ENCODE results near the gene PSENEN.

The PSENEN gene

DNA sequence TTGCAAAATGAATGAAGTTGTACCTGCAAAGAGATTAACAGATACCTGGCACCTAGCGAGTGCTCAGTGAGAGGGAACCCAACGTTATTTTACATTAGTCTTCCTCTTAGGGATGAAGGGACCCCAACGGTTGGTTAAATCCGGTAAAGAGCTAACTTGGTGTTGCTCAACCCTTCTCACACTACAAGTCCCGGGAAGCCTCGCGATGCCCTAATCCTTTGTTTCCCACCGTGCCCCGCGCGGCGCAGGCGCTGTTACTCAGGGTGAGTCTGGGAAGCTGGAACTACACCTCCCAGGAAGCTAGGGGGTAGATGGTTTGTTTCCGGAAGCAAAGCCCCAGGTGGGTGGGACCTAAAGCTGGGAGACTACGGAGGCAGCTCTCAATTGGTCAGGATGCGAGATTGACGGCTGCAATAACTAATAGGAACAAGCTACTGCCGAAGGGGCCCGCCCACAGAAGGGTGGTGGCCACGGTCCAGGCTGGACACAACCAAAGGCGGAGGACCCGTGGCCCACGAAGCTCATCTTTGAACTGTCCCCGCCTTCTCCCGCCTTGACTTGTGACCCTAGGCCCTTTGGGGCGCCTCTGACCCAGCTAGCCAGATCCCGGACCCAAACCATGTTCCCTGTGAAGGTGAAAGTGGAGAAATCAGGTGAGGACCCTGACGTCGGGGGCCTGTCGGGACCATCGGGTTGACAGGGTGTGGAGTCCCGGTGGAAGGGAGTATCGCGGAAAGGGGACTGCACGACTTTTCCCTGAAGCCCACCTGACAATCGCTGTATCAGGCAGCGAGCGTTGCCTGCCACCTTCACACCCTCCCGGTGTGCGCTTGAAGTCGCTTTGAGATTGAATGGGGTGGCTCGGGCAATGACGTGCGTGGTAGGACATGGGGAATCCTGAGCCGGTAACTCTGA lies 2.9 kb downstream of the PSENEN start, which contains the start of gene LIN37 (continued):
- 0 out of 2 replicates have a peak, but pooled peaks have one; percentile 29 for TF ChIP-seq ZNF501 (tag by site-specific recombination; IDR thresholded peaks at IDR 0.05)
- no peak; the same call in 1 of the 2 replicates for TF ChIP-seq ZNF449 (tag by site-specific recombination; IDR thresholded peaks at IDR 0.05)
- peak; percentile 85 for TF ChIP-seq ZNF366 (tag by site-specific recombination; conservative IDR thresholded peaks at IDR 0.05)
- TF ChIP-seq REST (tag by site-specific recombination; IDR thresholded peaks at IDR 0.05): 0 out of 2 replicates have a peak, but pooled peaks have one; percentile 28
- peak; percentile 48 for TF ChIP-seq ZNF133 (tag by site-specific recombination; IDR thresholded peaks at IDR 0.05)
- peak; percentile 96 for TF ChIP-seq PRDM10 (tag by site-specific recombination; IDR thresholded peaks at IDR 0.05)
- peak; percentile 50 for TF ChIP-seq ZNF639 (tag by site-specific recombination; IDR thresholded peaks at IDR 0.05)
- TF ChIP-seq ZNF266 (tag by site-specific recombination; IDR thresholded peaks at IDR 0.05; ENCODE audit: low read depth): no peak
- TF ChIP-seq PATZ1 (tag by site-specific recombination; IDR thresholded peaks at IDR 0.05): peak; percentile 74
- TF ChIP-seq KLF1 (tag by site-specific recombination; IDR thresholded peaks at IDR 0.05): peak; percentile 84
- TF ChIP-seq ZNF561 (tag by site-specific recombination; IDR thresholded peaks at IDR 0.05; ENCODE audit: borderline replicate concordance): peak; percentile 79; the same call in 1 of the 2 replicates
- TF ChIP-seq ZNF354C (tag by site-specific recombination; IDR thresholded peaks at IDR 0.05; ENCODE audit: borderline replicate concordance, low read depth): no peak
- peak; percentile 79 for TF ChIP-seq ZNF18 (tag by site-specific recombination; IDR thresholded peaks at IDR 0.05)
- no peak for TF ChIP-seq ZNF670 (tag by site-specific recombination; IDR thresholded peaks at IDR 0.05; ENCODE audit: low read depth)
- no peak for TF ChIP-seq ZNF549 (tag by site-specific recombination; IDR thresholded peaks at IDR 0.05)
- TF ChIP-seq KLF10 (tag by site-specific recombination; IDR thresholded peaks at IDR 0.05): peak; percentile 55
- TF ChIP-seq ZNF146 (tag by site-specific recombination; IDR thresholded peaks at IDR 0.05): no peak
- TF ChIP-seq ZNF391 (tag by site-specific recombination; IDR thresholded peaks at IDR 0.05; ENCODE audit: borderline replicate concordance, low read depth): peak; percentile 35; the same call in 1 of the 2 replicates
- TF ChIP-seq KLF9 (tag by site-specific recombination; IDR thresholded peaks at IDR 0.05; ENCODE audit: low read depth): peak; percentile 82
- TF ChIP-seq ZFP69B (tag by site-specific recombination; IDR thresholded peaks at IDR 0.05): peak; percentile 43; the same call in 1 of the 2 replicates
- TF ChIP-seq ZBTB8A (tag by site-specific recombination; IDR thresholded peaks at IDR 0.05): peak; percentile 94
- no peak for TF ChIP-seq ZNF624 (tag by site-specific recombination; IDR thresholded peaks at IDR 0.05)
- TF ChIP-seq WT1 (tag by site-specific recombination; IDR thresholded peaks at IDR 0.05): peak; percentile 53; the same call in 1 of the 2 replicates
- TF ChIP-seq SP3 (tag by site-specific recombination; IDR thresholded peaks at IDR 0.05): peak; percentile 100
